Measurements from ENCODE around the gene GDAP1L1. TPM values are rescaled to one million over a fixed set of nuclear protein-coding genes. Genes with fewer than 3 reads are reported as not detected.
"Not testable (repeated sequence)": the region's sequence is repeated elsewhere in the genome, so short reads cannot be mapped to it uniquely, and the experiment has no call there.

The GDAP1L1 gene
- total RNA-seq, 1 experiment from 2014 or later = not detected

- DNase-seq (ENCODE audit: low spot score) = no peak
Measured at GRCh38 chr20:44254073-44254472, 7.0 kb downstream of the GDAP1L1 start.

DNA sequence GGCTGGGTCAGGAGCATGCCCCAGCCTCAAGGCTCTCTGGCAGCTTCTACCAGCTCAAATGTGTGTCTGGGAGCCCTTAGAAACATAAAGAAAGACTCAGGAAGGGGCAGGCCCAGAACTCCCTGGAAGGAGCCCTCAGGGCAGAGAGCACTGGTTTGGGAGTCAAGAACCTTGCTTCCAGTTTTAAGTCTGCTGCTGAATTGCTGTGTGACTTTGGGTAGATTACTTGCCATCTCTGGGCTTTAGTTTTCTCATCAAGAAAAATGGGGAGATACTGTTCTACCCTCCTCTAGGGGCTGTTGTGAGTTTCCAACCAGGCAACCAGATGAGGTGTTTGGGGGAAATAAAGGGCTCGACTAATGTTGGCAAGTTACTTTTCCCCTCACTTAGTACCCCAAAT, 8.8 kb downstream of the GDAP1L1 start:
- DNase-seq (ENCODE audit: low spot score) = no peak

DNA sequence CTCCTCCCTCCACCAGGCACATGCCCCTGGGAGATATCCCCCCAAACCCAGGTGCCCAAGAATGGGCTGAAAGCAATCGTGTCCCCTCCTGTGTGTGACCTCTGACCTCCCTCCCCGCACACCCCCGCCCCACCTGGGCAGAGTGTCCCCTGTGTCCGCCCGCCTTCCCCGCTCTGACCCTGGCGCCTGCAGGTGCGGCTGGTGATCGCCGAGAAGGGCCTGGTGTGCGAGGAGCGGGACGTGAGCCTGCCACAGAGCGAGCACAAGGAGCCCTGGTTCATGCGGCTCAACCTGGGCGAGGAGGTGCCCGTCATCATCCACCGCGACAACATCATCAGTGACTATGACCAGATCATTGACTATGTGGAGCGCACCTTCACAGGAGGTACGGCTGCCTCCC, 9.9 kb downstream of the GDAP1L1 start:
- no peak for DNase-seq (ENCODE audit: low spot score)

GRCh38 chr20:44258226-44258890, 11.2 kb downstream of the GDAP1L1 start:
- DNase-seq (ENCODE audit: low spot score) = no peak

DNA sequence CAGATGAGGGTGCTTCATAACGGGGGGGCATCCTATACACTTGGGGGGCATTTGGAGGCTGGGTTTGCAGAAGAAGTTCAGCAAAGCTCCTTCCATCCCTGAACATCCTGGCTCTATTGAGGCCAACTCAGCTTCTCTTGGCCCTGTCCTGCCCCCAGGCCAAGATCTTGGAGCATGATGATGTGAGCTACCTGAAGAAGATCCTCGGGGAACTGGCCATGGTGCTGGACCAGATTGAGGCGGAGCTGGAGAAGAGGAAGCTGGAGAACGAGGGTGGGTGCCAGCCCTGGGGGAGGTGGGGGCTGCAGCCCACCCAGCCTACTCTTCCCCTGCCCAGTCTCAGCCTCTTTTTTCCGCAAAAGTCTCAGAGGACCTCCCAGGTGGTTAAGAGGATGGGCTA, 17.2 kb downstream of the GDAP1L1 start:
- peak; percentile 10 for DNase-seq (ENCODE audit: low spot score)

GRCh38 chr20:44268802-44269201, 21.7 kb downstream of the GDAP1L1 start:
- no peak for DNase-seq (ENCODE audit: low spot score)

- DNase-seq (ENCODE audit: low spot score) = no peak
Measured at GRCh38 chr20:44271915-44272663, 25.0 kb downstream of the GDAP1L1 start.

DNA sequence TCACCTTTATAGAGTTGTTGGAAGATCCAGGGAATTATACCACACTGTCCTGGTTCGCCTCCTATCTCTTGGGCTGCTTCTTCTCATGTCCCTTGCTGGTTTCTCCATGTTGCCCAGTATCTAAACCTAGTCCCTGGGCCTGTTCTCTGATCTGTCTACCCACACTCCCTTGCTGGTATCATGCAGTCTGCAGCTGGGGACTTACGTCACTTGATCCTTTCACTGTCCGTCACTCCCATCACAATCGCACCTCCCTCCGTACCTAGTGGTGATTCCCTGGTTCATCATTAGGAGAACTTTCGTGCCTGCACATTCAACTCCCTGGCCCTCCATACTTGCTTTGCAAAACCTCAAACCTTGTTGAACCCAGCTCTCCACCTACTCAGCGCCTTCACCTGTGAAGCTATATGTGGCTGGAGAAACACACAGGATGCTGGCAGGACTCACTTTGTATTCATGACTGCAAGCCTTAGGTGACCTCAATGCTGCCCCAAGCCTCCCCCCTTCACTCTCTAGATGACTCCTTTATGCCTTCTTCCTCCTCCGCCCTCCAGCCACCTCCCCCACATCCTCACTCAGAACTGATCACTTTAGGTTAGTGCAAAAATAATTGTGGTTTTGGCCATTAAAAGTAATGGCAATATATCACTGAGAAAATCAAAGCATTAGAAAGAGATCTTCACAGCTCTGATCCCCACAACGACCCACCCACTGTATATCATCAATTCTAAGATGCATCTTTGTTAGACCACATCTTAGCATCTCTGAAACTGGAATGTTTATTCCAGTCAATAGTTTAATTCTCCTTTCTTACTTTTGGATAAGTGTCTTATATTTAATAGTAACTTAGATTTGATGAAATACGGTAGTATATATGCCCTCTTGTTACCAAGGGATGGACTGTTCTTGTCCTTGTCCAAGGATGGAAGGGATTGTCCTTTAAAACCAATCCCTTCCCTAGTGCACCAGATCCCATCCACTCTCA, 26.4 kb downstream of the GDAP1L1 start:
- DNase-seq (ENCODE audit: low spot score) = no peak

DNA sequence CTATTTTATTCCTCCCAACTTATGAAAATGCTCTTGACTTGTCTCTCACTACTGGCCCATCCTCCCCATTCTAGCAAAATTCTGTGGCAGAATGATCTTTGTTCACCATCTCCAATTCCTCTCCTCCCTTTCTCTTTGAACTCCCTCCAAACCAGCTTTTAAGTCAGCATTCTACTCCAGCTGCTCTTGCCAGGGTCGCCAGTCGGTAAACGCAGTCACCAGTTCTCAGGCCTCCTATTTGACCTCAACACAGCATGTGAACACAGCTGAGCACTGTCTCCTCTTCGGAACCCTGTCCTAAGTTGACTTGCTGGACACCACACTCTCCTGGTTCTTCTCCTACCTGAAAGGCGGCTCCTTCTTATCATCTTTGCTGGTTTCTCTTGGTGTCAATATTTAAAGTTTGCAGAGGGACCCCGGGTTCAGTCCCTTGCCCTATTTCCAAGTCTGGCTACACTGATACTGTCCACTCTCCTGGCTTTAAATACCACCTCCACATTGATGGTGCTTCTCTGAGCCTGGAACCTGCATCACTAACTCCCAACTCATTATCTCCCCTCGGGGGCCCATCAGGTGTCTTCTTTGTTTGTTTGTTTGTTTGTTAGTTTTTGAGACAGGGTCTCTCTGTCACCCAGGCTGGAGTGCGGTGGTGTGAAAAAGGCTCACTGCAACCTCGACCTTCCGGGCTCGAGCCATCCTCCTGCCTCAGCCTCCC, 27.4 kb downstream of the GDAP1L1 start:
- DNase-seq (ENCODE audit: low spot score) = no peak

GRCh38 chr20:44279228-44279627, 32.1 kb downstream of the GDAP1L1 start:
- peak; percentile 91 for DNase-seq (ENCODE audit: low spot score)

DNA sequence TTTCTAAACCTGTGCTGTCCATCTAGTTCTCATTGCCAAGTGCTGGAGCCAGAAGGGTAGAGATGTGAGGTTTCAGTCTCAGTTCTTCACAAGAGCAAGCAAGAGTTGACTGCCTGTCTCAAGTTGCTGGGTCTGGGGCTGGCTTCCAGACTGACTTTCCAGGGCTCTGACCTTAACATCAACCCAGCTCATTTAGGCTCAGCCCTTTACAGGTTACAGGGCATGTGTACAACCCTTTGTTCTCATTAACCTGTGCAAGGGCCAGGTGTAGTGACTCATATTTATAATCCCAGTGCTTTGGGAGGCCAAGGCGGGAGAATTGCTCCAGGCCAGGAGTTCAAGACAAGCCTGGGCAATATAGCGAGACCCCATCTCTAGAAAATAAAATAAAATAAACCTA, 33.3 kb downstream of the GDAP1L1 start:
- DNase-seq (ENCODE audit: low spot score) = no peak

DNA sequence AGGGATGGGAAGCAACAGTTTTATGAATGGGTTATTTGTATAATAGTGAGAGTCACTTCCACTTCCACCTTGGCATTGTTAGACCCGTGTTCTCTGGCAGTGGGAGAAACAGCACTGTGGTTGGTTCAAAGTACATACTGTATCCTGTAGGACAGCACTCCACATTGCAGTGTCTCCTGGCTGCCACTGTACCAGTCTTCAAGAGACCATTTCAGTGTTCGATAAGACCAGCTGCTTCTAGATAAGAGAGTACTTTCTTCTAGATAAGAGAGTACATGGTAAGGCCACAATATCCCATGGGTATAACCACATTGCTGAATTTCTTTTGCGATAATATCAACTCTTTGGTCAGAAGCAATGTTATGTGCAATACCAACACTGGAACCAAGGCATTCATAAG, 35.1 kb downstream of the GDAP1L1 start:
- no peak for DNase-seq (ENCODE audit: low spot score)

DNA sequence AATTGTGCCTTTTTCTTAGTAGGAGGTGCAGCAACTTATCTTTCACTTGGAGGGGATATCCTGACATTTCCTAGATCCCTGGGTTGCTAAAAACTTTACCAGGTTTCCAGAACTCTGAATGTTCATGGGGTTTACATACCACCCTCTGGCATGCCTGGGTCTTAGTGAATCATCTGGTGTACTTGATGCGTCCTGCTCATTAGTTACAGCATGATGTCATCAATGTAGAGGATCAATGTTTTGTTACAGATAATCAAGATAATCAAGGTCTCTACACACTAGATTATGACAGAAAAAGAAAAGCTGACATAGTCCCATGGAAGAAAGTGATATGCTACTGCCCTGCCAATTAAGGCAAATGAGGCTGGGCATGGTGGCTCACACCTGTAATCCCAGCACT, 36.9 kb downstream of the GDAP1L1 start:
- no peak for DNase-seq (ENCODE audit: low spot score)

DNA sequence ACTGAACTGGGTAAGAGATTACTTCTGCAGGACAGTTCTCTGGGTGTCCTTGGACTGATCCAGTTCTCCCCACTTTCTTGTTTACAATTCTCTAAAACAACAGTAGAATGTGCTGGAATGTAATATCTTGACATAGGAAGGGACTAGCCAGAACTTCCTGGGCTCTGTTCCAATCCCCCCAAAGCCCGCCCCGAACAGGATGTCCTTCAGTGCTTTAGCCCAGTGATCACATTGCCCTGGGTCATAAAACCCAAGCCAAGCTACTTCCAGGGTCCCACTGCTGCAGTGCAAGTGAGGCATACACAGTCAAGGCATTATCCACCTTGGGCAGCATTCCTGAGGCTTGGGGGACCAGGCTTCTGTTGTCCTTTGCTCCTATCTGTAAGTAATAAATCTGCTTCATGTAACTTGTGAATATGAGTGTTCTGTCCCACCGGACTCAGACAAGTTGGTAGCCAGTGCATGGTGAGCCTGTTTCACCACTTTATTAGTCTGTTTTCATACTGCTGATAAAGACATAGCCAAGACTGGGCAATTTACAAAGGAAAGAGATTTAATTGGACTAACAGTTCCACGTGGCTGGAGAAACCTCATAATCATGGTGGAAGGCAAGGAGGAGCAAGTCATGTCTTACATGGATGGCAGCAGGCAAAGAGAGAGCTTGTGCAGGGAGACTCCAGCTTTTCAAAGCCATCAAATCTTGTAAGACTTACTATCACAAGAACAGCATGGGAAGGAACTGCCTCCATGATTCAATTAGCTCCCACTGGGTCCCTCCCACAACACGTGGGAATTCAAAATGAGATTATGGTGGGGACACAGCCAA, 40.4 kb downstream of the GDAP1L1 start:
- DNase-seq (ENCODE audit: low spot score) = no peak

DNA sequence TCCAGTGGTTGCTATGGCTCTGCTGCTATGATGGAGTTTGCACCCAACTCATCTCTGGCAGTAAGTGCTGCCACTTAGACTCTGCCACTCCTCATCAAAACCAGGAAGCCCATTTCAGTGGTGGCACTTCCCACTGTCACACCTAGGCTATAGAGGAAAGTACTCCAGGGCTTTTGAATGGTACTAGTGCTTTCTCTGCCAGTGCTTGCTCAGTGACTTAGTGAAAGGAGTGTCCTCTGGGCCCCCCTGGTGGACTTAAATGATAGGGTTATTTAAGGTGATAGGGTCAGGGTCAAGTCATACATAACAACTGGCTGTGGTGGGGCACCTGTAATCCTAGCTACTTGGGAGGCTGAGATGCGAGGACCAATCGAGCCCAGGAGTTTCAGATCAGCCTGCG, 41.1 kb downstream of the GDAP1L1 start:
- no peak for DNase-seq (ENCODE audit: low spot score)

GRCh38 chr20:44291754-44292153, 44.6 kb downstream of the GDAP1L1 start:
- DNase-seq (ENCODE audit: low spot score) = no peak

- DNase-seq (ENCODE audit: low spot score) = no peak
Measured at GRCh38 chr20:44296011-44296410, 48.9 kb downstream of the GDAP1L1 start.

GRCh38 chr20:44297721-44298120, 50.6 kb downstream of the GDAP1L1 start:
- DNase-seq (ENCODE audit: low spot score) = no peak

- not testable (repeated sequence) for DNase-seq (ENCODE audit: low spot score)
Measured at GRCh38 chr20:44299011-44299535, 52.0 kb downstream of the GDAP1L1 start.

DNA sequence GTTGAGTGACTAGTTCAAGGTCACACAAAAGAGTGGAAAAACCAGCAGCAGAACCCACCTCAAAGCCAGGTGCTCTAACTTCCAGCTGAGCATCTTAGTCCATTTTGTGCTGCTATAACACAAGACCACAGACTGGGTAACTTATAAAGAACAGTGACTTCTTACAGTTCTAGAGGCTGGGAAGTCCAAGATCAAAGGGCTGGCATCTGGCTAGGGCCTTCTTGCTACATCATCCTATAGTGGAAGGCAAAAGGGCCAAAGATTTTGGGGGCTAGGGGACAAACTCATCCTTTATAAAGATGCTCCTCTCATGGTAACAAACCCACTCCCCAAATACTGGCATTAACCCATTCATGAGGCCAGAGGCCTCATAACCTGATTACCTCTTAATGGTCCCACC, 54.2 kb downstream of the GDAP1L1 start:
- no peak for DNase-seq (ENCODE audit: low spot score)
